ENCODE measurements around the gene TPPP. TPM values are rescaled to one million over a fixed set of nuclear protein-coding genes. Genes with fewer than 3 reads are reported as not detected.
"Not testable (repeated sequence)": the region's sequence is repeated elsewhere in the genome, so short reads cannot be mapped to it uniquely, and the experiment has no call there.

Gene TPPP
- total RNA-seq, 2 donors from 2014 or later = 1.7 to 4.0 TPM

DNA sequence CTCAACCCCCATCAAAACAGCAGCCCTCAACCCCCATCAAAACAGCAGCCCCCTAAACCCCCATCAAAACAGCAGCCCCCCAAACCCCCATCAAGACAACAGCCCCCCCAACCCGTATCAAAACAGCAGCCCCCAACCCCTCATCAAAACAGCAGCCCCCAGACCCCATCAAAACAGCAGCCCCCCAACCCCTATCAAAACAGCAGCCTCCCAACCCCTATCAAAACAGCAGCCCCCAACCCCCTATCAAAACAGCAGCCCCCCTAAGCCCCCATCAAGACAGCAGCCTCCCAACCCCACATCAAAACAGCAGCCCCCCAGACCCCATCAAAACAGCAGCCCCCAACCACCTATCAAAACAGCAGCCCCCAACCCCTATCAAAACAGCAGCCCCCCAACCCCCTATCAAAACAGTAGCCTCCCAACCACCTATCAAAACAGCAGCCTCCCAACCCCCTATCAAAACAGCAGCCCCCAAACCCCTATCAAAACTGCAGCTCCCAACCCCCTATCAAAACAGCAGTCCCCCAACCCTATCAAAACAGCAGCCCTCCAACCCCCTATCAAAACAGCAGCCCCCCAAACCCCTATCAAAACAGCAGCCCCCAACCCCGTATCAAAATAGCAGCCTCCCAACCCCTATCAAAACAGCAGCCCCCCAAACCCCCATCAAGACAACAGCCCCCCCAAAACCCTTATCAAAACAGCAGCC is 1.2 kb downstream of the TPPP start:
- intact Hi-C loops (cut with DNase I) = no loop called here
- no peaks in the 10 kb centered on the region for H3K36me3 ChIP-seq
- no peaks in the 10 kb centered on the region for H3K27me3 ChIP-seq
- no peak for DNase-seq
- no peak overlapping the region for H3K9ac ChIP-seq (ENCODE audit: low read depth in 2 of 2, low read length in 2 of 2)
- TF ChIP-seq CTCF (IDR thresholded peaks at IDR 0.05) = no peak
- no peaks in the 10 kb centered on the region for H3K9me3 ChIP-seq
- H3K4me1 ChIP-seq = no peaks in the 10 kb centered on the region
- peak overlapping the region; percentile 59 for H3K4me3 ChIP-seq
- no peak overlapping the region for H3K27ac ChIP-seq

GRCh38 chr5:691049-691448 is 2.1 kb downstream of the TPPP start:
- intact Hi-C loops (cut with DNase I); H3K4me3 ChIP-seq: not testable (repeated sequence)
- peak; percentile 56 for DNase-seq

GRCh38 chr5:690293-690692 is 2.9 kb downstream of the TPPP start:
- H3K27me3 ChIP-seq; H3K36me3 ChIP-seq; DNase-seq; H3K9ac ChIP-seq (ENCODE audit: low read depth in 2 of 2, low read length in 2 of 2); H3K4me1 ChIP-seq; H3K27ac ChIP-seq; intact Hi-C loops (cut with DNase I); H3K4me3 ChIP-seq; H3K9me3 ChIP-seq: not testable (repeated sequence)

More at GRCh38 chr5:691049-691448, 2.1 kb downstream of the TPPP start:
- not testable (repeated sequence) for H3K27ac ChIP-seq; H3K27me3 ChIP-seq; H3K9me3 ChIP-seq; H3K9ac ChIP-seq (ENCODE audit: low read depth in 2 of 2, low read length in 2 of 2); H3K36me3 ChIP-seq; H3K4me1 ChIP-seq

- peak; percentile 15 for DNase-seq
- H3K27me3 ChIP-seq; intact Hi-C loops (cut with DNase I); H3K9ac ChIP-seq (ENCODE audit: low read depth in 2 of 2, low read length in 2 of 2); H3K36me3 ChIP-seq; H3K4me3 ChIP-seq; H3K27ac ChIP-seq; H3K4me1 ChIP-seq; H3K9me3 ChIP-seq: not testable (repeated sequence)
These were observed 4.7 kb downstream of the TPPP start for GRCh38 chr5:688348-689010.

- DNase-seq; intact Hi-C loops (cut with DNase I): not testable (repeated sequence)
These were observed 6.2 kb downstream of the TPPP start for GRCh38 chr5:686936-687335.

GRCh38 chr5:686172-686523 is 7.0 kb downstream of the TPPP start:
- DNase-seq; intact Hi-C loops (cut with DNase I); H3K4me3 ChIP-seq; H3K9ac ChIP-seq (ENCODE audit: low read depth in 2 of 2, low read length in 2 of 2); H3K27ac ChIP-seq; H3K4me1 ChIP-seq; H3K27me3 ChIP-seq; H3K9me3 ChIP-seq; H3K36me3 ChIP-seq: not testable (repeated sequence)

More at GRCh38 chr5:686936-687335, 6.2 kb downstream of the TPPP start:
- H3K27me3 ChIP-seq; H3K27ac ChIP-seq; H3K9ac ChIP-seq (ENCODE audit: low read depth in 2 of 2, low read length in 2 of 2); H3K9me3 ChIP-seq; H3K4me1 ChIP-seq; H3K4me3 ChIP-seq; H3K36me3 ChIP-seq: not testable (repeated sequence)

DNA sequence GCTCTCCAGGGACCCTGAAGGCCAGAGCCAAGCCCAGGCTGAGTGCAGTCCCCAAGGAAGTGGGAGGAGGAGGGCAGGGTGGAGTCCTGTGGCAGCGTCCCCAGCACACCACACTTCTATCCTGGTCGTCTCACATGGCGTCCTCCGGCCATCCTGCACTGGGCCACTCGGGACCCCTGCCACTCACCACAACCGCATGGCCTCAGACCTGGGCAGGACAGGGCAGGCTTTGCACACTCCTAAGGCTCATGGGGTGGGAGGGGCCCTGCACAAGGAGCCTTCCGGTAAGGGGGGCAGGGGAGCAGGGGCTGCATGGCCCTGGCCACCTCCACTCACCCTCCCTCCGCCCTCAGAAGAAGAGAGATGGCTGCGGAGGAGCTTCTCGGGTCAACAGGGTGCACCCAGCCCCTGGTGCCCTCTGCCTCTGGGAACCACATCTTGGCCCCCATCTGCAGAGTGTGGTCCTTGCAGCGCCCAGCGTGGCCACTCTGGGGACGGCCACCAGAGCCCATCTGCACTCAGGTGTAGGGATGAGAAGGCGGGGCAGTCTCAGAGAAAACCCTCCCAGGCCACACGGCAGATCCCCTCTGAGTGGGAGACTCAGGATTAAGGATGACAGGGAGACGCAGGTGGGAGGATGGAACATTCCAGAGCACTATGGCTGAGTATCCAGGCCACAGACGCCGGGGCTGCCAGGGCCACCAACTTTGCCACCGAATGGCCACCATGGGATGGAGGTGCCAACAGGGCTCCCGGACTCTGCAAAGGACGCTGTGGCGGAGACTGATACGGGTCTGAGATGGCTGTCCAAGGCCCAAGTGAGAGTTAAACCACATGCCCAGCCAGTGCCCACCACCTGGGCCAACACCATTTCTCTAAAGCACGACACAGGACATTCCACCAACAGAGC is 7.6 kb downstream of the TPPP start:
- Histone ChIP-seq H3K9ac (ENCODE audit: low read depth in 2 of 2, low read length in 2 of 2) (no peak overlapping the region), H3K4me3 (no peak overlapping the region), H3K4me1 (no peaks in the 10 kb centered on the region), H3K27me3 (no peaks in the 10 kb centered on the region), H3K27ac (no peak overlapping the region), H3K9me3 (no peaks in the 10 kb centered on the region), H3K36me3 (no peaks in the 10 kb centered on the region)
- no peak for TF ChIP-seq CTCF (IDR thresholded peaks at IDR 0.05)
- no peak for DNase-seq
- intact Hi-C loops (cut with DNase I) = no loop called here

Measured in colonic mucosa (tissue), 4 donors.